GM18502 (cell line): ENCODE data around the gene MED12L.
"Not testable (repeated sequence)": the region's sequence is repeated elsewhere in the genome, so short reads cannot be mapped to it uniquely, and the experiment has no call there.

ENCODE experiments used
- ATAC-seq: cut with Tn5 transposase; IDR thresholded peaks from one replicate; pipeline ENCODE4 v1.9.1; 2021; ENCODE audit warnings: mild to moderate bottlenecking; ENCODE audit not compliant: unreplicated experiment, poor library complexity

Gene MED12L

DNA sequence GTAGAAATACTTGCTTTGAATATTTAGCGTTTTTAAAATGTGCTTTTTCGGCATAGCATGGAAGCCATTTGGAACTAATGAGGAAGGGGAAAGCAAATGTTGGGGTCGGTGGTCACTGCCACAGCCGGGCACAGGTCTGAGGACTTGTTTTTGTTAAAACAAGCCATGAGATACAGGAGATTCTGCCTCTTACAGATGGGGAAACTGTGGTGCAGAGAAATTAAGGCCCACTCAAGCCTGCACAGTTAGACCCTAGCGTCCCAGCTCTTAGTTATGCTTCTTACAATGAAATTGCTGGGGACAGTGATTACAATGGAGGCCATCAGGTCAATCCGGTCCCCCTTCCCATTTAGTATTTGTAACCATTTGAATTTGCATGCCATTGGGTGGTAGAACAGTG lies 120.0 kb downstream of the MED12L start:
- ATAC-seq: no peak

DNA sequence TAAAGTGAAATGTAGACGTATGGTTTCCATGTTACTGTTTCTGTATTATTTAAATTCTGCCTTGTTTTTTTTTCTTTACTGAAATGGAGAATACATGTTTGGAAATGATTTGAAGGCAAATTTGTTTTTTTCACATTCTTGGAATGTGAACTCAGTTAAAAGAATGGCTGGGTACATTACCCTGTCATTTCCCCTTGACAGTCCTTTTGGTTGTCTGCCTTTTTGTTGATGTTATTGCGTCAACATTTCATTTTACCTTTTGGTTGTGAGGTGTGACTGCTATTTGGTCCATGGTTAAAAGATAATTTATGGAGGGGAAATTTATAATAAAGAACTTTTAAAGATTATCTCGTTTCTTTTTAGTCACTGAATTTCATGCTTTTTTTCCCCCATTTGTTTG lies 120.7 kb downstream of the MED12L start:
- ATAC-seq: no peak

DNA sequence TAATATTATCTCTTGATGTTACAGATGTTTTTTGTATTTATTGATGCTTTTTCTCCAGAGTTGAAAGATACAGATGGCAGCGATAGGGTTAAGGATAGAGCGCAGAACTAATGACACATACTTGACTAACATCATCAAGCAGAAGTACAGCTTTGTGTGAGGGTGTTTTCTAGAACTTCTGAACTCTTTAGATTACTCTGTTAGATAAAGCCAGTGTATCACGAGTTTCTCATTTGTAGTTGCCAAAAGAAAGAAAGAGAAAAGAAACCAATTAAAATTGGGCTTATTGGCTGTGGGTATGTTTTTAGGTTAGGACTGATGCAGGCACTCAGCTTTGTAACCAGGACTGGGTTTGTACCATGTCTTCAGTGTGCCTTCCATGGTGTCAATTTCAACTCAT lies 124.2 kb downstream of the MED12L start:
- no peak for ATAC-seq

DNA sequence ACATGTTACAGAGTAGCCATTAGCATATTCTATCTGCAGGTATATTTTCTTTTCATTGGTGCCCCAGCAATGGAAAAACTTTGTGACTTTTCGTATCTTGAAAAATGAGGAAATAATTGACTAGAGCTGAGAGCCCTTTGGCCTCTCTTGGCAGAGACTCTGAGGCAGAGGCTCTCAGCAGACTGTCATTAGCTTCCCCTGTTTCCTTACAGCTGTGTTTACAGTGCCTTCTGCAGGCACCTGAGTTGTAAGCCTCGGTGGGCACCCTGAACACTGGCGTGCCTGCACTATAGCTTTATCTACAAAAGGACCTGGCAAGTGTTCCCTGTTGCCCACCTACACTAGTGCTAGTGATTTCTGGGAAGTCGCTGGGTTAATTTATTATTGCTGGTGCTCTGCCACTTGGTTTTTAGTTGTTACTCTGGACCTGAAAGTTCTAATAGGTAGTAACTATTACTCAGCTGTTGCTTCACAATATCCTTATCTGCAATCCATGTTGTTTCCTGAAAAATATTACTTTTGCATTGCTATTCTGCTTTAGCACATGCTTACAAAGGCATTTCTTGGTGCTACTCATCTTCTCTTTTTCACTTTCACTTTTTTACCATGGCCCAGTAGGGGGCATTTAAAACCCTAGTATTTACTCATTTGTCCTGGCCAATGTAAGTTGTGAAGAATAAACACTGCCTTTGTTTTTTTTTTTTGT lies 125.4 kb downstream of the MED12L start:
- peak; percentile 72 for ATAC-seq

DNA sequence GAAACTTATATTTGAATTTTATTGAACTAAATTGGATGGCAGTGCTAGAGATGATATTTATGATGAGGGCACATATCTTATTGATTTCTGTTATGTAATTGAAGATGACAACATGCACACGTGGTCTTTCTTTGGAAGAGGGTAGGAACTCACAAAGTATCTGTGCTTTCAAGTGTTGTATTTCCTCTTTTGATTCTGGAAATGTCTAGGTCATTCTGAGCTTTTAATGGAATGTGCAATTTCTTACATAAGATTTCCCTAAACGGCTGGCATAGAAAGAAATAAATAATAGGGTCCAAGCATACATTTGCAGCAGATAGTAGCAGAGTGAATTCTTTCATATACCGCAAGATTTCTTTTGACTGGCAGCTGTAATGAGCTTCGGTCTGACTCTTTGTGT lies 127.7 kb downstream of the MED12L start:
- no peak for ATAC-seq

DNA sequence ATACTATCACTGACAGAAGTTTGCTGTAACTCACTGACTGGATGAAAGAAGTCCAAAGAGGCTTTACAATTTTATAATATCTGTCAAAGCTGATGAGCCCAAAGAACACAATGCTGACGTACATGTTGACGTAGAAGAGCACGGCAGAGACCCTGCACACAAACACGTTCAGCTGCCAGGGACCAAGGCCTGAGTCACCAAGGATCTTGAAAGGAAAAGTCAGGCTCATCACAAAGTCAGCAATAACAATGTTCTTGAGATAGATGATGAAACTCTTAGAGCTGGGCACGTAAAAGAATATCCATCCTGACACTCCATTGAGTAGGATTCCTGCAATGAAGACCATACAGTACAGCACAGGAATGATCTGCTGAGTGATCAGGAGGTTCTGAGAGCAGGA lies 128.4 kb downstream of the MED12L start:
- no peak for ATAC-seq

DNA sequence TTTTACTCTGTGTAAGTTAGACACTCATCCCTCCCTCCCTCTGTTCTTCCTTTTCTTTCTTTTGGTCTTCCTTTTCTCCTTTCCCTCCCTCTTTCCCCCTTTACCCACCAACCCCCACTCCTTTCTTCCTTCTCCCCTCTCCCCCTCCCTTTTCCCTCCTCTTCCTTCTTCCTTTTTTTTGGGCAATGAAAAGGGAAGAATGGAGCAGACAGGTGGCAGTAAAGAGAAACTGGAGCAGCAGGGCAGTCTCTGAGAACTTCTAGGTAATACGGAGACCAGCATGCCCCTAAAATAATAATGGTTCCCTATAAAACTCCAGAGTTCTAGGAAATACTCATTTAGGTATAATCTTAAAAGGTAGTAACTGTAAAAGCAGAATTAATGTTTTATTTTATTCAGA lies 129.0 kb downstream of the MED12L start:
- no peak for ATAC-seq

DNA sequence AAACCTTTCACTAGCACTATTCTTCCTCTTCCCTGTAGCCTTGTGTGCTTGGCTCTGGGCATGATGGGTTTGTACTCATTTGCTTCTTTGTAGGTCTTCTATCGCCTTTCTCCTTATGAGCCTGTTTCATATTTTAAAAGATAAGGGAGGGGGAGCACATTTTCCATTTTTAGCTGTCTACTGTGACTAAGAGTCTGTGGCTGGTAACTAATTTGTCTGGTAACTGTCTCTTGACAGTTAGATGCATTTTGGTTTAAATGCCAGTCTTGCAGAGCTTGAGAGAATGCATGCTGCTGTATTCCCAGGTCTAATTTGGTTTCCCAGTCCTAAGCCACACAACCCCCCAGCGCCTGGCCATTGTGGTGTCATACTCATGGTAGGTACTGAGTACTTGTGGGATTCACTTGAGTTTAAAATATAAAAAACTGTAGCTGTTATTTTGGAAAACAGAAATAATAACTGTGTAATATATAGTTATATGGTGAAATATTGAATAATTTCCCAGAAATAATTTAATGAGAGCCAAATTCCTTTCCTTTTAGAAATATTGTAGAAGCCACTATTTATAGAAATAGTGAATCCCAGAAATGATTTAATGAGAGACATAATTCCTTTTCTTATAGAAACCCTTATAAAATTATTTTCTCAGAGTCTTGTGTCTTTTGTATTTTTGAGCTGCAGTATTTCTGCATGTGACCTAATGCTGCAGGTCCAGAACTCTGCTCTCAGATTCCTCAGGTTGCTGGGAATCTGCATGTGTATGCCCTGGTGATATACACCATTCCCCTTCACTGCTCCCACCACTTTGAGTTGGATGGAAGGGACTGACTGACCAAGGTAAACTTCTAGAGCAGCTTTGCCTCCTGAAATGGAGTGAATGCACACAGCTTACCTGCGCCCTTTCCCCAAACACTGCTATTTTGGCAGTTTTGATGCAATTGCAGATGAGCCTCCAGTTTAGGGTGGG lies 131.5 kb downstream of the MED12L start:
- no peak for ATAC-seq

DNA sequence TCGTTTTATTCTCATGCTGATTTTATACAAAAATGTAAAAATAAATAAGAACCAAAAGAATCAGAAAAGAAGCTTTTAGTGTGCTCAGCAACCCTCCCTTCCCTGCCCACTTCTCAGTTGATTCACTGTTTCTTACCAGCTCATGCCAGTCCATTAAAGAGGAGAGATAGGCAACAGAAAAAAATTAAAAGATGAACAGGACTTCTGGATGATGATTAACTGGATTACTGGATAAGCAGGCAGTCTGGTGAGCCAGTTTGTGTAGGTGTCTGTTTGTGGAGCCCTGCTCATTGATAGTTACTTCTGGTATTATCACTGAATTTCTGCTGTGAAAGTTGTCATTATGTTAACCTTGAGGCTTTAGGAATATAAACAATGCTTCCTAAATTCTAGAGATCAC lies 132.7 kb downstream of the MED12L start:
- ATAC-seq: no peak

DNA sequence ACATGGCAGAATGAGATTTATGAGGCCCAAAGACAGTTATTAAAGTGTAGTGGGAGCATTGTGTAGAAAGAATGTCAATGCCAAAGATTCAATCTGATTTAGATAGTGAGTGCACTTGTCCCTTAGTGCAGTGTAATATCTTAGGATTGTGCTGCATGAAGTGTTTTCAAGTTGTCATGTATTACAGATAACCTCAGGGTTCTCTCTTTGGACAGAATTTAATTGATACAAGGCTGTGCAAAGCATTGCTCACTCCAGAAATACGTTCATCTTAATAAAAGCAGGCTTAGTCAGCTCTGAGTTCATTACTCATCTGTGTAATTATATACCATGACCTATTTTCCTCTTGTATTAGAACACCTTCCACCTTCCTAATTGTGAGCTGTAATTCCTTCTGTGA lies 133.6 kb downstream of the MED12L start:
- ATAC-seq: no peak

DNA sequence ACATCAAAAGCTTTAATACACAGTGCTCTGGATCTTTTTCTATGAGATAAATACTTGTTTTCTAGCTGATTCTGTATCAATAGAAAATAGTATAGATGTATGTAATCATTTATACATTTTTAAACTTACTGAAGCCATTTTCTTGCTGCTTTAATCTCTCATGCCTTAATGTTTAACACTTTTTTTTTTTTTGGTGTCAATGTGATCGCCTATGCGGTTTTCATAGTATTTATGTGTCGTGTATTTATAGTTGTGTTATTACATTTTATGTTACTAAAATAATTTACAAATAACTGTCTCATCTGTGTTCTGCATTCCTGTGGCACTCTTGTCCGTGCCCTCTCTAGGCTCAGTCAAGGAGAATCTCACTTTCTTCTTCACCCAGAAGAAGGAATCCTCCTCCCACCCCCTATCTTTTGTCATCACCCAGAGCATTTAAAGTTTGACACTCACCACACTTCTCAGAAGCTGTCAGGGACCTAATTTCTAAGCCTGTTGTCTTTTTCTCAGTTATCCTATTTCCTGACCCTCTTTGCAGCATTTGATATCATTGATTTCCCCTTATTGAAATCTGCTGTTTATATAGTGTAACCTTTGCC lies 138.9 kb downstream of the MED12L start:
- ATAC-seq: no peak

DNA sequence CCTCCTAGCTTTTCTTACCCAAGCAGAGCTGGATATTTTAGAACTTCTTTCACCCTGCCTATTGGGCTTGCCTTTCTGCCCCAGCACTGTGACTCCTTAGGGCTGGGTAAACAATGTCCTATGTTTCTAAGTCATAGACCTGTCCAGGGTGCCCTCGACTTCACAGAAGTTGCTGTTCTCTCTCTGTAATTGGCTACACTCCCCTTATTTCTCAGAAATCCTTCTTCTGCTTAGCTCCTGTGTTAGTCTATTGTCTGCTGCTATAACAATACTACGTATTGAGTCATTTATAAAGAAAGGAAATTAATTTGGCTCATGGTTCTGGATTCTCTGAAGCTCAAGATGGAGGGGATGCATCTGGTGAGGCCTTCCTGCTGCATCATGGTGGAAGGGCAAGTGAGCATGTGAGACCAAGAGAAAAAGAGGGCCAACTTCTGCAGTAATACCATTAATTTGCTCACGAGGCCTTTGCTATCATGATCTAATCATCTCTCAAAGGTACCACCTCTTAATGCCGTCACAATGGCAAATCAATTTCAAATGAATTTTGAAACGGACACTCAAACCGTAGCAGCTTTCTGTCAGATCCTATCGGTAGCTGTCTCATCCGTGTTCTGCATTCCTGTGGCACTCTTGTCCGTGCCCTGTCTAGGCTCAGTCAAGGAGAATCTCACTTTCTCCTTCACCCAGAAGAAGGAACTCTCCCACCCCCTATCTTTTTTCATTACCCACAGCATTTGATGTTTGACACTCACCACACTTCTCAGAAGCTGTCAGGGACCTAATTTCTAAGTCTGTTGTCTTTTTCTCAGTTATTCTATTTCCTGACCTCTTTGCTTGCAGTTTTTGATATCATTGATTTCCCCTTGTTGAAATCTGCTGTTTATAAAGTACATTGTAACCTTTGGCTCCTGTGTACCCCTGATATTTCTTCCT lies 139.8 kb downstream of the MED12L start:
- no peak for ATAC-seq

DNA sequence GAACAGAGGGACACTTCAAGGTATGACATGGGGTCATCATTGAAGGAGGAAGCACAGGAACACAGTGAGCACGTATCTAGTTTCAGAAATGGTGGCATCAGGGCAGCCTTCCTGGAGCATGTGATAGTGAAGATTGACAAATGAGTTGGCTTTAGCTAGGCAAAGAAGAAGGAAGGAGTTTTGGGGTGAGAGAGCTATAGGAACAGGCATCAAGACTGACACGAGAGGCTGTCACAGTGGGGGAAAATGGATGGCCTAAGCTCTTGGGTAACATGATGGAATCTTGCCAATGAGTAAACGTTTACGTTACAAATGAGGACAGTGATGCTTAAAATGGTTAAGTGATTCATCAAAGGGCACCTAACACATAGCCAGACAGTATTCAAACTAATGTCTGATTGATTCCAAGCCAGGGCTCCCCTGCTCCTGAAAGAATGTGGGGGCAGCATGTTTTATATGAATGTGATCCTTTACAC lies 140.7 kb downstream of the MED12L start:
- ATAC-seq: no peak

DNA sequence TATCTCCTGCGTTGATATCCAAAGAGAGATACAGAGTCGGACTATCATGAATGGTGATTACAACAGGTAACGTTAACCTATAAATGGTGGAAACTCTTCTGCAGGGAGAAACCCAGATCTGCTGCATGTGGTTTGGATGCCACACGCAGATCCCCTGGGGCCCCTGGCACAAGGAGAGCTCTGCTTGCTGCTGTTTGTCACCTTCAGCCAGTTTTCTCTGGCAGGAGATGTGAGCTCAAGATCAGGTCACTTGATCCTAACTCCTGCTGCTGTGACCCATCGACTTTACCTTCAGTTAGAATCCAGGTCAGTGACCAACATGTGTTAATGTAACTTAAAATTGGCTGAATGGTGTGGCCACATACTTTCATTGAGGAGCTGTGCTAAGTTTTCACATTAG lies 141.4 kb downstream of the MED12L start:
- no peak for ATAC-seq

DNA sequence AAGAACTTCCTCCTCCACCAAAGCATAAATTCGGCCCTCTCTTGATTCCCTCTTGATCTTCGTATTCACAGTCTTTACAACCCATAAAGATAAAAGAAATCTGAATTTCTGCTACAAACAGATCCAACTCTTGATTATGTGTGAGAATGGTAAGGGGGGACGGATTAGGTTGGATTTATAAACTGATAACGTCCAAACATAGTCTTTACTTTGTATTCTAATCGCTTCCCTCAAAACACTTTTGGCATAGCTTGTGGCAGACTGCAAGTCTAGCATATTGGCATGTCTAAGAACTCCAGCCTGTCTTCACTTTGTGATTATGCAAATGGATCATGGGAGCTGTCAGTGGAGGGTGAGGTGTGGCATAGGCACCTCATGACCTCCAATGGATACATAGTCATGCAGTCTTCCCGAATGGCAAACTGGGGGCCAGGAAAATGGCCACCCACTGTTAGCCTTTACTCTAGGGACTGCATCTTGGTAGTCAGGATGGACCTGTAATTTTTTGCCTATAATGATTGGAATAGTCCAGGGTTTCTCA lies 141.9 kb downstream of the MED12L start:
- peak; percentile 47 for ATAC-seq

DNA sequence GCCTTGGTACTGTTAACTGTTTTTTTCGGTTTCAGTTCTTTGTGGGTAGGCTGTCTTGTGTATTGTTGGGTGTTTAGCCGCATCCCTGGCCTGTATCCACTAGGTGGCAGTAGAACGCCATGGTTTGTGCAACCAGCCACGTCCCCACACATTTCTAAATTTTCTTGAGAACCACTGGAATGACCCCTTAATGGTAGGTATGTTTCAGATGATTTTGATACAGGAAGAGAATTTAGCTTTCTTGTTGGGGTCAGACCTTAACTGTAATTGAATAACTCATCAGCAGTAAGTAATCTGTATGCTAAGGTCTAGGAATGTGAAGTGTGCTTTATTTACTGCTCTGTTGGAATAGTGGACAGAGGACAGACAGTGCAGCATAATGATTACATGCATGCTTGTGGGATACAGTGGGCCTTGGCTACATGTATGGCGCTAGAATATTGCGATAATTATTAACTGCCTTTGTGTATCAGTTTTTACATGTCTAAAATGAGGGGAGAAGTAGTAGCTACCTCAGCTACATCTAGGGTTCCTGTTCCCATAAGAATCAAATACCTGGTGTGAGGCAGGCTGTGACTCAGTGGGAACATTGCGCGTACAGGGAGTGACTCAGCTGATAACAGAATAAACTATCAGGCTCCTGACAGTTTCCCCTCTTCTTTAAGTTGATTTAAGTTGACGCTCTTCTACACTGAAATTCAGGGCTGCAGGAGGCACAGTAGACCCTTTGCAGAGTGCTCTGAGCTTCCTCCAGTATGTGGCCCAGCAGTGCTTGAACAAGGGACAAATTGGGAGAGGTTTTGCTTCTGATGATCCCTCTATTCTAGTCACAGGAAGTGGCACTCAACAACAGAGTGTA lies 142.6 kb downstream of the MED12L start:
- ATAC-seq: peak; percentile 87

DNA sequence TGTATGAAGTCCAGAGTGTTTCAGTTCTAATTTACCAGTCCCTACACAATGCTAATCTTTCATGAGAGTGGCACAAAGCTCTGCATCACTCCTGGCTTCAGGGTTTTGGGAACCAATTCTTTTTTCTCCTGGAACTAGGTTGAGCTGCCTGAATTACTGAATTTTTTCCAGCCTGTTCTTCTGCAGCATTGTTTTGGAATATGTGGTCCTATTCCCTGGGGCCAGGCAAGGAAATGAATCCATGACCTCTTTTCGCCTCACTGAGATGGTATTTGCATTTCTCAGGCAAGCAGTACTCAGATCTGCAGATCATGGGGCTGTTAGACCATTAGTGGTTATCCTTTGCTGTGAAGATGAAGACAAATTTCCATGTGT lies 143.2 kb downstream of the MED12L start:
- ATAC-seq: no peak

DNA sequence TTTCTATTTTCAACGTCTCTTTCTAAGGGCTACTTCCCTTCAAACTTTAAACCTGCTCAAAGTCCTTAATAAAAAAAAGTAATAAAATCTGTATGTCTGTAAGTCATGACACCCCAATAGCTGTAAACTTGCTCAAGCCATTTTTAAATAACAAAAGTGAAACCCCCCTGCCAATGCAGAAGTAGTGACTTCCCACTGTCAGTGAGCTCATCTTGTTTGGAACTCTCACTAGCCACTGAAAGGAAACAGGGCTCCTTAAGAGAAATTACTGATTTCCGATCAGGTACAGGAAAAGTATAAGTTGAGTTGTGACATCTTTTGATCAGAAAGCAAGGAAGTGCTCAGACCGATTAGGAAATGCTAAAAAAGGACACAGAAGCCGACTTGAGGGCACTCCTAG lies 145.2 kb downstream of the MED12L start:
- peak; percentile 64 for ATAC-seq

DNA sequence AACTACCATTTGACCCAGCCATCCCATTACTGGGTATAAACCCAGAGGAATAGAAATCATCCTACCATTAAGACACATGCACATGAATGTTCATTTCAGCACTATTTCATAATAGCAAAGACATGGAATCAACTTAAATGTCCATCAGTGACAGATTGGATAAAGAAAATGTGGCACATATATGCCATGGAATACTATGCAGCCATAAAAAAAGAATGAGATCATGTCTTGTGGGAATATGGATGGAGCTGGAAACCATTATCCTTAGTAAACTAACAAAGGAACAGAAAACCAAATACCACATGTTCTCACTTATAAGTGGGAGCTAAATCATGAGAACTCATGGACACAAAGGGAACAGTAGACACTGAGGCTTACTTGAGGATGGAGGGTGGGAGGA lies 146.9 kb downstream of the MED12L start:
- not testable (repeated sequence) for ATAC-seq
